Kidney (tissue), 14 donors: ENCODE measurements around the gene HPRT1. TPM values are rescaled to one million over a fixed set of nuclear protein-coding genes. Genes with fewer than 3 reads are reported as not detected.

ENCODE experiments used
- DNase-seq, 5 donors: peaks; one replicate each; pipeline ENCODE4 v3.0.0-alpha.2; 2013 to 2020
- FAIRE-seq: peaks from 2 replicates; lab custom pipeline; 2012; peaks lifted over from hg19 to GRCh38; lab: Jason Lieb, UNC
- H3K27ac ChIP-seq, 2 donors: one replicate each; pipeline ENCODE4 v1.7.0; 2013; ENCODE audit warnings: low read depth in 2 of 2, low read length in 2 of 2, inconsistent platforms in 1 of 2
- H3K27me3 ChIP-seq: one replicate; pipeline ENCODE4 v1.7.1; 2013; ENCODE audit warnings: low read length, inconsistent platforms; ENCODE audit not compliant: control insufficient read depth, insufficient read depth
- H3K36me3 ChIP-seq, 3 donors: one replicate each; pipeline versions ENCODE4 v1.7.0 to v1.7.1; 2013; ENCODE audit warnings: low read length in 3 of 3, control low read depth in 1 of 3, inconsistent platforms in 1 of 3; ENCODE audit not compliant: insufficient read depth in 3 of 3, control insufficient read depth in 2 of 3
- H3K4me1 ChIP-seq, 3 donors: one replicate each; pipeline versions ENCODE4 v1.7.0 to v1.7.1; 2013; ENCODE audit warnings: low read length in 3 of 3, inconsistent platforms in 1 of 3, low read depth in 1 of 3; ENCODE audit not compliant: control insufficient read depth in 2 of 3, insufficient read depth in 2 of 3
- H3K4me3 ChIP-seq, 3 donors: one replicate each; pipeline versions ENCODE4 v1.7.0 to v1.8.1; 2013; ENCODE audit warnings: low read length in 3 of 3, control low read depth in 1 of 3, inconsistent platforms in 1 of 3
- H3K9ac ChIP-seq, 3 donors: one replicate each; pipeline versions ENCODE4 v1.7.0 to v1.7.1; 2013; ENCODE audit warnings: low read length in 3 of 3, control low read depth in 1 of 3, inconsistent platforms in 1 of 3
- H3K9me3 ChIP-seq, 3 donors: one replicate each; pipeline versions ENCODE4 v1.7.0 to v1.7.1; 2013; ENCODE audit warnings: low read length in 3 of 3, control low read depth in 1 of 3, inconsistent platforms in 1 of 3; ENCODE audit not compliant: control insufficient read depth in 2 of 3, insufficient read depth in 1 of 3
- intact Hi-C: fragments of 100-400 bp; cut with DNase I; formaldehyde crosslinking; loops from one replicate; pipeline ENCODE4 v1.11.1; 2022
- polyA plus RNA-seq: library from polyadenylated mRNA; stranded (reverse); fragments of 350-450 nt; fragmentation: Illumina TruSeq; extraction: RNeasy Lipid Tissue Mini Kit (QIAGEN cat#74804); gene quantifications from one replicate; pipeline ENCODE4 v1.2.3, GENCODE V29; 2014; ENCODE audit warnings: low read depth, low replicate concordance; ENCODE audit not compliant: insufficient read depth
- total RNA-seq: library from RNA; stranded (reverse); fragmentation: NEBNext Ultra II Directional; extraction: Animal tissue kit (Norgen Biotek cat#: 25700); gene quantifications from one replicate; pipeline ENCODE4 v1.2.1, GENCODE V29; 2021
- TF ChIP-seq, protein P1 (sequence below): IDR thresholded peaks from 3 replicates; pipeline ENCODE4 v1.5.1; 2012; ENCODE audit warnings: mild to moderate bottlenecking, moderate library complexity, borderline replicate concordance; ENCODE audit not compliant: insufficient read depth; ENCODE audit errors: extremely low read depth
- donor health status: control.
- donor health status: control.
- donor health status: control.
- donor health status: control.
- donor health status: control.
- donor health status: DM: yes; HTN: yes; CAD: no.
- donor health status: Normal renal cell carcinoma (clear cell type).

HPRT1 gene
- total and polyA plus RNA-seq, 2 donors from 2014 or later, result 57.8 to 75.0 TPM

DNA sequence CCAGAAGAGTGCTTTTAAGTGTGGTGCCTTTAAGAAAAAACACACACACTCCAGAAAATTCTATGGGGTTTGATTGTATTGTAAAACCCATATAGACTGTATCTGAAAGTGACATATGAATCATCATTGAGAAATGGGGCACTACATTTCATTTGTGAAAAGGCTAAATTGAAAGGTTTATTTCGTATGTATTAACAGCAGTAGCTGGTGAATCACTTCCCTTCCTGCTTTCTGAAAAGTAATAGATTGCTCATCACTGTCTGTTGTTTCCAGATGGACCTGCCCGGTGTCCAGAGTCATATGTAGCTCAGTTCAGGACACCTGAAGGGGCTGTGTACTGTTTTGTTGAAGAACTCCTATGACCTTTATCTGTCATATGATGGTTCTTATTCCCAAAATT lies 28.1 kb upstream of the HPRT1 start:
- H3K27me3 ChIP-seq, result no peaks in the 10 kb centered on the region
- intact Hi-C loops, result no loop called here
- H3K27ac ChIP-seq, result no peak overlapping the region
- no peak overlapping the region for H3K9ac ChIP-seq
- no peak overlapping the region for H3K4me3 ChIP-seq
- DNase-seq (no peak), FAIRE-seq (no peak)
- TF ChIP-seq, protein P1, sequence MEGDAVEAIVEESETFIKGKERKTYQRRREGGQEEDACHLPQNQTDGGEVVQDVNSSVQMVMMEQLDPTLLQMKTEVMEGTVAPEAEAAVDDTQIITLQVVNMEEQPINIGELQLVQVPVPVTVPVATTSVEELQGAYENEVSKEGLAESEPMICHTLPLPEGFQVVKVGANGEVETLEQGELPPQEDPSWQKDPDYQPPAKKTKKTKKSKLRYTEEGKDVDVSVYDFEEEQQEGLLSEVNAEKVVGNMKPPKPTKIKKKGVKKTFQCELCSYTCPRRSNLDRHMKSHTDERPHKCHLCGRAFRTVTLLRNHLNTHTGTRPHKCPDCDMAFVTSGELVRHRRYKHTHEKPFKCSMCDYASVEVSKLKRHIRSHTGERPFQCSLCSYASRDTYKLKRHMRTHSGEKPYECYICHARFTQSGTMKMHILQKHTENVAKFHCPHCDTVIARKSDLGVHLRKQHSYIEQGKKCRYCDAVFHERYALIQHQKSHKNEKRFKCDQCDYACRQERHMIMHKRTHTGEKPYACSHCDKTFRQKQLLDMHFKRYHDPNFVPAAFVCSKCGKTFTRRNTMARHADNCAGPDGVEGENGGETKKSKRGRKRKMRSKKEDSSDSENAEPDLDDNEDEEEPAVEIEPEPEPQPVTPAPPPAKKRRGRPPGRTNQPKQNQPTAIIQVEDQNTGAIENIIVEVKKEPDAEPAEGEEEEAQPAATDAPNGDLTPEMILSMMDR, result no peak
- H3K36me3 ChIP-seq, result no peaks in the 10 kb centered on the region
- H3K9me3 ChIP-seq, result no peaks in the 10 kb centered on the region
- H3K4me1 ChIP-seq, result no peaks in the 10 kb centered on the region

DNA sequence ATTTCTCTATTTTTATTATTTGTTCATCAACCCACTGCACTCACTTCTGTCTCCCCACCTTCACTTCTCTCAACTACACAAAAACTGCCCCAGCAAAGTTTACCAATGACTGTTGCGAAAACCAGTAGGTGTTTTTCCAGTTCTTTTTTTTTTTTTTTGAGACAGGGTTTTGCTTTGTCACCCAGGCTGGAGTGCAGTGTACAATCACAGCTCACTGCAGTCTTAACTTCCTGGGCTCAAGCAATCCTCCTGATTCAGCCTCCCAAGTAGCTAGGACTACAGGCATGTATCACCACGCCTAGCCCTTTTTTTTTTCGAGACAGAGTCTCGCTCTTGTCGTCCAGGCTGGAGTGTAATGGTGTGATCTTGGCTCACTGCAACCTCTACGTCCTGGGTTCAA lies 24.1 kb upstream of the HPRT1 start:
- DNase-seq, result no peak
- FAIRE-seq, result no peak

DNA sequence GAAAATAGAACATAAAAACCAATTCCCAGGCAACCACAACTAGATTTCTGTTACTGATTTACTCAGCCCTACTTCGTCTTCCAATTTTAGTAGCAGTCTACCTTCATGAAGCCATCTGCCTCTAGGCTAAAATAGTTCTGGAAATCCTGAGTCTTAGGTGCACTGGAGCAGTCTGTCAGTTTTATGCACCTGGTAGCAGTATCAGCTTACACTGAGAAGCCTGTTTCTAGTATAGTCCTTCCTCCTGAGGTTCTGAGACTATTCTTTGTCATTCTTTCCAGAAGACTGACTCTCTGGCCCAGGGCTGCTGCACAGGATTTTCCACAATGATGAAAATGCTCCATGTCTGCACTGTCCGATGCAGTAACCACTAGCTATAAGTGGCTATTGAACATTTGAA lies 16.9 kb upstream of the HPRT1 start:
- H3K36me3 ChIP-seq, result no peaks in the 10 kb centered on the region
- TF ChIP-seq, protein P1, result no peak
- FAIRE-seq (no peak), DNase-seq (peak in 3 of 5 donors; percentile 11 to 70 (median 66))
- no peaks in the 10 kb centered on the region for H3K4me1 ChIP-seq
- H3K27ac ChIP-seq, result no peak overlapping the region
- no peaks in the 10 kb centered on the region for H3K9me3 ChIP-seq
- no peaks in the 10 kb centered on the region for H3K27me3 ChIP-seq
- intact Hi-C loops, result no loop called here
- H3K9ac ChIP-seq, result no peak overlapping the region
- no peak overlapping the region for H3K4me3 ChIP-seq

More for the DNA sequence above, 24.1 kb upstream of the HPRT1 start:
- H3K27ac ChIP-seq, result no peak overlapping the region
- H3K36me3 ChIP-seq, result no peaks in the 10 kb centered on the region
- H3K9me3 ChIP-seq, result no peaks in the 10 kb centered on the region
- TF ChIP-seq, protein P1, result no peak
- intact Hi-C loops, result no loop called here
- no peak overlapping the region for H3K9ac ChIP-seq
- H3K4me3 ChIP-seq, result no peak overlapping the region
- H3K27me3 ChIP-seq, result no peaks in the 10 kb centered on the region
- no peaks in the 10 kb centered on the region for H3K4me1 ChIP-seq

DNA sequence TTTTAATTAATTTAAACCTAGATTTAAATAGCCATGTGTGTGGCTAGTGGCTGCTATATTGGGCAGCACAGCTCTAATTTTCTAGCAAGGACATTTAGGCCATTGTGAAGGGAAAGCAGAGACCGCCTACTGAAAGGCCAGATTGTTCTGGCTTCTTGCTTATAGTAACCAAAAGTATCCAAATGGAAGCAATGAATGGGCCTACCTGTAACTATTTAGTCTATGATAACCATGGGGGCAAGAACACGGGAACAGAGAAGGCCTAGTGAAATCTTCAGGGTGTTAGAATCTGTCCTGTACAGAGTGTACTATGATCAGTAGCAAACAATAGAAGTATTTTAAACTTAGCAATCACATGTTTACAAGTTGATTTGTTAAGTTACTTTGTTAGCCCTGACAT lies 16.5 kb upstream of the HPRT1 start:
- Histone ChIP-seq H3K36me3 (no peaks in the 10 kb centered on the region), H3K27ac (no peak overlapping the region), H3K9ac (no peak overlapping the region), H3K4me1 (no peaks in the 10 kb centered on the region), H3K4me3 (no peak overlapping the region), H3K9me3 (no peaks in the 10 kb centered on the region), H3K27me3 (no peaks in the 10 kb centered on the region)
- intact Hi-C loops, result no loop called here
- FAIRE-seq, result no peak
- no peak for DNase-seq
- TF ChIP-seq, protein P1, result no peak
